Measurements from ENCODE around the gene DYRK2.

The DYRK2 gene

DNA sequence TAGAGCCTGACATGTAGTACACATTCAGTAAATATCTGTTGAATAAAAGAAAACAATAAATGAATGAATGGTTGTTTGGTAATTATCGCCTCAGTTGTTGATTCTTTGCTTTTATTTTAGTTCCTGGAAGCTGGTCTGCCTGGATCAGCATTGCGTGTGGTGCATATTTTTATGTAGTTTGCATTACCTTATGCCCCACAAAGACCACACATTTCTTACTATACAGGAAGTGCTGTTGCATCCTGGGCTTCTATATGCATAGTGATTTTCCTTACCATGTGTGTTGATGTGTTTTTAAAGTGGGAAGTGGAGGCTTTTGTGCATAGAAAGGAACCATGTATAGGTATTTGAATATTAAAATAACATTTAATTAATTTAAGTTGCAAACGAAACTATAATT is 43.6 kb downstream of the DYRK2 start:
- 0 out of 2 replicates have a peak, but pooled peaks cover 3% of the 10 kb centered on the region for H3K36me3 ChIP-seq (ENCODE audit: low read depth)
- no peak overlapping the region for H3K27ac ChIP-seq (ENCODE audit: poor library complexity, severe bottlenecking)
- no peak for DNase-seq (ENCODE audit: low spot score)
- ATAC-seq (ENCODE audit: low read depth), result no peak
- H3K4me1 ChIP-seq (ENCODE audit: insufficient read depth, poor library complexity, severe bottlenecking), result no peaks in the 10 kb centered on the region
- H3K27me3 ChIP-seq (ENCODE audit: insufficient read depth, poor library complexity, severe bottlenecking), result no peaks in the 10 kb centered on the region
- no peak overlapping the region for H3K4me3 ChIP-seq (ENCODE audit: severe bottlenecking)
- no peaks in the 10 kb centered on the region for H3K9me3 ChIP-seq (ENCODE audit: severe bottlenecking)
- TF ChIP-seq, protein P1, sequence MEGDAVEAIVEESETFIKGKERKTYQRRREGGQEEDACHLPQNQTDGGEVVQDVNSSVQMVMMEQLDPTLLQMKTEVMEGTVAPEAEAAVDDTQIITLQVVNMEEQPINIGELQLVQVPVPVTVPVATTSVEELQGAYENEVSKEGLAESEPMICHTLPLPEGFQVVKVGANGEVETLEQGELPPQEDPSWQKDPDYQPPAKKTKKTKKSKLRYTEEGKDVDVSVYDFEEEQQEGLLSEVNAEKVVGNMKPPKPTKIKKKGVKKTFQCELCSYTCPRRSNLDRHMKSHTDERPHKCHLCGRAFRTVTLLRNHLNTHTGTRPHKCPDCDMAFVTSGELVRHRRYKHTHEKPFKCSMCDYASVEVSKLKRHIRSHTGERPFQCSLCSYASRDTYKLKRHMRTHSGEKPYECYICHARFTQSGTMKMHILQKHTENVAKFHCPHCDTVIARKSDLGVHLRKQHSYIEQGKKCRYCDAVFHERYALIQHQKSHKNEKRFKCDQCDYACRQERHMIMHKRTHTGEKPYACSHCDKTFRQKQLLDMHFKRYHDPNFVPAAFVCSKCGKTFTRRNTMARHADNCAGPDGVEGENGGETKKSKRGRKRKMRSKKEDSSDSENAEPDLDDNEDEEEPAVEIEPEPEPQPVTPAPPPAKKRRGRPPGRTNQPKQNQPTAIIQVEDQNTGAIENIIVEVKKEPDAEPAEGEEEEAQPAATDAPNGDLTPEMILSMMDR (IDR thresholded peaks at IDR 0.05; ENCODE audit: poor library complexity, severe bottlenecking), result no peak

DNA sequence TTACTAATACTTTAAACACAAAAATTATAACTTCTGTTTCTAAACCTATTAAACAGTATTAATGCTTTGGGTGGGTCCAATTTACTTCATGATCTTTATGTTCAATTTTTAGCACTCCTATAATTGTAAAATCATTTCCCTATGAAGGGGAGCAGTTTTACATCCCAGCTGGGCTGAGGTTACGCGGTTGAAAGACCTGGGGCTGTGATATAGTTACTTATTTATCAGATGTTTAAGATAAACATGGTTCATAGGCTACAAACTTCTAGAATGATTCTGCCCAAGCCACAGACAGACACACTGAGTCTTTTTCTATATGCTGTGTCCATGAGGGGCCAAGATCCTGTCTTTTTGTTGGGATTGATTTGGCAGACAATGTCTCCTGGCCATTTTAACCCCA is 44.4 kb downstream of the DYRK2 start:
- no peak overlapping the region for H3K27ac ChIP-seq (ENCODE audit: poor library complexity, severe bottlenecking)
- no peak for ATAC-seq (ENCODE audit: low read depth)
- 0 out of 2 replicates have a peak, but pooled peaks cover 3% of the 10 kb centered on the region for H3K36me3 ChIP-seq (ENCODE audit: low read depth)
- no peaks in the 10 kb centered on the region for H3K9me3 ChIP-seq (ENCODE audit: severe bottlenecking)
- TF ChIP-seq, protein P1 (IDR thresholded peaks at IDR 0.05; ENCODE audit: poor library complexity, severe bottlenecking), result no peak
- H3K27me3 ChIP-seq (ENCODE audit: insufficient read depth, poor library complexity, severe bottlenecking), result no peaks in the 10 kb centered on the region
- DNase-seq (ENCODE audit: low spot score), result no peak
- H3K4me1 ChIP-seq (ENCODE audit: insufficient read depth, poor library complexity, severe bottlenecking), result peaks cover 1% of the 10 kb centered on the region
- H3K4me3 ChIP-seq (ENCODE audit: severe bottlenecking), result no peak overlapping the region

DNA sequence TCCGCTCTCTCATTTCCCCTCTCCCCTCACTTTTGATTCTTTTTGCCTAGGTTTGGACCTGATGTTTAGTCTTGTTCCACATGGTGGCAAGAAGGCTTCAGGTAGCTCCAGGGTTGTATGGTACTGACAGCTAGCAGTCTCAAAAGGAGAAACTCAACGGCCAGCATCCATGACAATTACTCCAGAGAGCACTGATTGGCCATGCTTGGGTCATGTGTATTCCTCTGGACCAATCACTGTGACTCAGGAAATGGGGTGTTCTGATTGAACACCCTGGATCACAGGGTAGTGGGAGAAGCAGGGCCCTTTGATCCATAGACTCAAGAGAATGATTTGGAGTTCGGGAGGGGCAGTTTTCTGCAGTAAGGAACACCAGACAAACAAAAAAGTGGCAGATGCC is 45.3 kb downstream of the DYRK2 start:
- no peaks in the 10 kb centered on the region for H3K9me3 ChIP-seq (ENCODE audit: severe bottlenecking)
- 0 out of 2 replicates have a peak, but pooled peaks cover 3% of the 10 kb centered on the region for H3K36me3 ChIP-seq (ENCODE audit: low read depth)
- TF ChIP-seq, protein P1 (IDR thresholded peaks at IDR 0.05; ENCODE audit: poor library complexity, severe bottlenecking), result no peak
- no peak for ATAC-seq (ENCODE audit: low read depth)
- H3K27me3 ChIP-seq (ENCODE audit: insufficient read depth, poor library complexity, severe bottlenecking), result no peaks in the 10 kb centered on the region
- H3K4me3 ChIP-seq (ENCODE audit: severe bottlenecking), result no peak overlapping the region
- DNase-seq (ENCODE audit: low spot score), result no peak
- H3K27ac ChIP-seq (ENCODE audit: poor library complexity, severe bottlenecking), result no peak overlapping the region
- peaks cover 9% of the 10 kb centered on the region for H3K4me1 ChIP-seq (ENCODE audit: insufficient read depth, poor library complexity, severe bottlenecking)

DNA sequence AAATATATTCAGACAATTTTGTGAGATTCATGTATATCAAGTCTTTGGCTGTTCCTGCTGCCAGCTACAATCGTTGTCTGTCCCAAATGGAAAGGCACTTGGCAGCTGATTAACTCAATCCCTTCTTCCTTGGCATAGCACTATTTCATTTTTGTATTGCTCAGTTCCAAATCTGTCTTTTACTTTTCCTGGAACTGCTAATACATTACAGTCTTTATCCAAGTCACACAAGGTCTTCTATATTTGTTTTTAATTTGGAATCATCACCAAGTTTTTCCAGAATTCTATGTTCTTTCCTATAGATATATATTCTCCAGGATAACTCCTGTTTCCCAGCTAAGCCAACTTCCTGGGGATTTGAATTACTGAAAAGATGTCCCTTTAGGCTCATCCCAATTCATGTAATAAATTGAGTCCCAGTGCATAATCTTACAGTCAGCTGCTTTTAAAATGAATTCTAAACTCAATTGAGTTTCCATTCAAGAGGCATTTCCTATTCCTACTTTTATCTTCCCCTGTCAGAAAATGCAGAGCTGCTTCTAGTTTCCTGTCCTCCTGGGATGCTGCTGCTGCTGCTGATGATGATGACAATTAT is 45.9 kb downstream of the DYRK2 start:
- Histone ChIP-seq H3K4me3 (ENCODE audit: severe bottlenecking) (no peak overlapping the region), H3K36me3 (ENCODE audit: low read depth) (0 out of 2 replicates have a peak, but pooled peaks cover 3% of the 10 kb centered on the region), H3K4me1 (ENCODE audit: insufficient read depth, poor library complexity, severe bottlenecking) (peaks cover 9% of the 10 kb centered on the region), H3K9me3 (ENCODE audit: severe bottlenecking) (no peaks in the 10 kb centered on the region), H3K27ac (ENCODE audit: poor library complexity, severe bottlenecking) (no peak overlapping the region), H3K27me3 (ENCODE audit: insufficient read depth, poor library complexity, severe bottlenecking) (no peaks in the 10 kb centered on the region)
- TF ChIP-seq, protein P1 (IDR thresholded peaks at IDR 0.05; ENCODE audit: poor library complexity, severe bottlenecking), result no peak
- ATAC-seq (ENCODE audit: low read depth) (no peak), DNase-seq (ENCODE audit: low spot score) (no peak)

DNA sequence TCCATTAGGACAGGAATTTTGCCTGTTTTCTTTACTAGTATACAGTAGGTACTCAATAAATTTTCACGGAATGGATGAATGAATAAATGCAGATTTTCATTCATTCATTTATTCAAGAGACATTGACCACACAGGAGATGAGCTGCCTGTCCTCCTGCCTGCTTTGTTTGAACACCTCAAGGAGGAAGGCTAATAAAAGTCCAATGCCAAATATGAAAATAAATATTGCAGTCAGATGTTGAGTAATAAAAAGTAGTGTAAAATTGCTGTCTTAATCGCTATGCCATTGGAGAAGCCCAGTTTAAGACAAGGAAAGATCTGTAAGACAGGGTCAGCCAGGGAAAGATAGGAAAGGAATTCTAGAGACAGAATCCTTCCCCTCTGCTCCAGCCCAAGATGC is 47.4 kb downstream of the DYRK2 start:
- H3K4me3 ChIP-seq (ENCODE audit: severe bottlenecking), result no peak overlapping the region
- H3K9me3 ChIP-seq (ENCODE audit: severe bottlenecking), result no peaks in the 10 kb centered on the region
- 0 out of 2 replicates have a peak, but pooled peaks cover 3% of the 10 kb centered on the region for H3K36me3 ChIP-seq (ENCODE audit: low read depth)
- TF ChIP-seq, protein P1 (IDR thresholded peaks at IDR 0.05; ENCODE audit: poor library complexity, severe bottlenecking), result no peak
- no peak overlapping the region for H3K27ac ChIP-seq (ENCODE audit: poor library complexity, severe bottlenecking)
- peaks cover 9% of the 10 kb centered on the region for H3K4me1 ChIP-seq (ENCODE audit: insufficient read depth, poor library complexity, severe bottlenecking)
- ATAC-seq (ENCODE audit: low read depth), result no peak
- H3K27me3 ChIP-seq (ENCODE audit: insufficient read depth, poor library complexity, severe bottlenecking), result no peaks in the 10 kb centered on the region
- no peak for DNase-seq (ENCODE audit: low spot score)

All from RWPE2 (cell line).